H9 (cell line): ENCODE measurements around the gene DNAI2. TPM values are rescaled to one million over a fixed set of nuclear protein-coding genes. Genes with fewer than 3 reads are reported as not detected.
"Not testable (repeated sequence)": the region's sequence is repeated elsewhere in the genome, so short reads cannot be mapped to it uniquely, and the experiment has no call there.

Experiments used
- DNase-seq: peaks from one replicate; pipeline ENCODE4 v3.0.0-alpha.2; 2017
- H2AFZ ChIP-seq: one replicate; pipeline ENCODE4 v1.6.1; 2013; ENCODE audit warnings: mild to moderate bottlenecking, low read length, control low read depth, moderate library complexity
- H2AK5ac ChIP-seq: 2 replicates; pipeline ENCODE4 v1.6.1; 2013; ENCODE audit warnings: low read length, control low read depth, mixed read lengths; ENCODE audit not compliant: insufficient read length
- H2BK120ac ChIP-seq: one replicate; pipeline ENCODE4 v1.6.1; 2013; ENCODE audit warnings: low read depth, mild to moderate bottlenecking, low read length, control low read depth, inconsistent platforms; ENCODE audit not compliant: poor library complexity, severe bottlenecking
- H2BK12ac ChIP-seq: 2 replicates; pipeline ENCODE4 v1.6.1; 2013; ENCODE audit warnings: low read length, control low read depth, mixed read lengths, low read depth; ENCODE audit not compliant: insufficient read length
- H2BK15ac ChIP-seq: 2 replicates; pipeline ENCODE4 v1.6.1; 2013; ENCODE audit warnings: low read depth, low read length, control low read depth
- H2BK20ac ChIP-seq: one replicate; pipeline ENCODE4 v1.6.1; 2013; ENCODE audit warnings: low read depth, mild to moderate bottlenecking, low read length, control low read depth, inconsistent platforms; ENCODE audit not compliant: poor library complexity, severe bottlenecking
- H2BK5ac ChIP-seq: 2 replicates; pipeline ENCODE4 v1.6.1; 2013; ENCODE audit warnings: low read length, control low read depth, mixed read lengths; ENCODE audit not compliant: insufficient read length
- H3K14ac ChIP-seq: 2 replicates; pipeline ENCODE4 v1.6.1; 2013; ENCODE audit warnings: low read length, control low read depth; ENCODE audit not compliant: insufficient read depth
- H3K18ac ChIP-seq: 2 replicates; pipeline ENCODE4 v1.6.1; 2013; ENCODE audit warnings: low read depth, mild to moderate bottlenecking, mixed read lengths, low read length, control low read depth; ENCODE audit not compliant: insufficient read length
- H3K23ac ChIP-seq: 2 replicates; pipeline ENCODE4 v1.6.1; 2013; ENCODE audit warnings: low read length, control low read depth, mixed read lengths, low read depth; ENCODE audit not compliant: insufficient read length
- H3K23me2 ChIP-seq: 2 replicates; pipeline ENCODE4 v1.6.1; 2013; ENCODE audit warnings: low read depth, mild to moderate bottlenecking, mixed read lengths, low read length, control low read depth; ENCODE audit not compliant: insufficient read length, poor library complexity, severe bottlenecking
- H3K27ac ChIP-seq: 2 replicates; pipeline ENCODE4 v1.5.1; 2013; ENCODE audit warnings: low read length, control low read depth, mixed read lengths, low read depth; ENCODE audit not compliant: insufficient read length
- H3K27me3 ChIP-seq: 2 replicates; pipeline ENCODE4 v1.6.1; 2013; ENCODE audit warnings: low read length, control low read depth, inconsistent platforms; ENCODE audit not compliant: insufficient read depth
- H3K4ac ChIP-seq: 2 replicates; pipeline ENCODE4 v1.6.1; 2013; ENCODE audit warnings: low read depth, mild to moderate bottlenecking, control low read depth, inconsistent platforms, low read length, moderate library complexity
- H3K4me1 ChIP-seq: 2 replicates; pipeline ENCODE4 v1.6.1; 2013; ENCODE audit warnings: low read length, control low read depth, inconsistent platforms; ENCODE audit not compliant: insufficient read depth
- H3K4me2 ChIP-seq: 2 replicates; pipeline ENCODE4 v1.6.1; 2013; ENCODE audit warnings: low read length, control low read depth, mixed read lengths; ENCODE audit not compliant: insufficient read length, insufficient read depth
- H3K56ac ChIP-seq: 2 replicates; pipeline ENCODE4 v1.6.1; 2013; ENCODE audit warnings: low read depth, mild to moderate bottlenecking, mixed read lengths, low read length, control low read depth; ENCODE audit not compliant: insufficient read length
- H3K79me1 ChIP-seq: 2 replicates; pipeline ENCODE4 v1.6.1; 2013; ENCODE audit warnings: low read depth, mild to moderate bottlenecking, moderate library complexity, low read length, control low read depth, inconsistent platforms; ENCODE audit not compliant: insufficient read depth, poor library complexity, severe bottlenecking
- H3K79me2 ChIP-seq: 2 replicates; pipeline ENCODE4 v1.6.1; 2013; ENCODE audit warnings: low read length, control low read depth, inconsistent platforms; ENCODE audit not compliant: insufficient read depth
- H3K9ac ChIP-seq: 2 replicates; pipeline ENCODE4 v1.6.1; 2013; ENCODE audit warnings: low read length, control low read depth, mixed read lengths; ENCODE audit not compliant: insufficient read length; ENCODE audit errors: extremely low read depth
- H3K9me3 ChIP-seq: one replicate; pipeline ENCODE4 v1.6.1; 2013; ENCODE audit warnings: low read depth, low read length, inconsistent platforms; ENCODE audit not compliant: control insufficient read depth
- H3T11ph ChIP-seq: one replicate; pipeline ENCODE4 v1.6.1; 2013; ENCODE audit warnings: mild to moderate bottlenecking, low read length, control low read depth, inconsistent platforms
- H4K20me1 ChIP-seq: one replicate; pipeline ENCODE4 v1.6.1; 2013; ENCODE audit not compliant: control insufficient read depth, insufficient read length, insufficient read depth
- H4K5ac ChIP-seq: 2 replicates; pipeline ENCODE4 v1.6.1; 2013; ENCODE audit warnings: low read depth, mild to moderate bottlenecking, mixed read lengths, low read length, control low read depth; ENCODE audit not compliant: insufficient read length
- H4K8ac ChIP-seq: replicated peaks from 2 replicates; pipeline ENCODE4 v1.6.1; 2013; ENCODE audit warnings: low read length, control low read depth, mixed read lengths, low read depth; ENCODE audit not compliant: insufficient read length
- H4K91ac ChIP-seq: 2 replicates; pipeline ENCODE4 v1.6.1; 2013; ENCODE audit warnings: low read depth, mild to moderate bottlenecking, moderate library complexity, mixed read lengths, low read length, control low read depth; ENCODE audit not compliant: insufficient read length
- H3K27ac Mint-ChIP-seq, 3 experiments: 2 replicates in 2 of 3; 3 replicates in 1 of 3; pipeline ENCODE4 v1.8.0; 2020 to 2021; ENCODE audit warnings: mixed read lengths in 3 of 3, mild to moderate bottlenecking in 1 of 3, moderate library complexity in 1 of 3
- H3K27me3 Mint-ChIP-seq: 2 replicates; pipeline ENCODE4 v1.8.0; 2021; ENCODE audit warnings: low read depth, mild to moderate bottlenecking, moderate library complexity, mixed read lengths
- H3K36me3 Mint-ChIP-seq, 3 experiments: 2 replicates in 2 of 3; 3 replicates in 1 of 3; pipeline ENCODE4 v1.8.0; 2020 to 2021; ENCODE audit warnings: low read depth in 3 of 3, mixed read lengths in 3 of 3; ENCODE audit not compliant: insufficient read depth in 1 of 3
- H3K4me1 Mint-ChIP-seq, 2 experiments: 2 replicates each; pipeline ENCODE4 v1.8.0; 2020; ENCODE audit warnings: mixed read lengths in 2 of 2
- H3K4me3 Mint-ChIP-seq, 2 experiments: 2 replicates in 1 of 2; 3 replicates in 1 of 2; pipeline ENCODE4 v1.8.0; 2020 to 2021; ENCODE audit warnings: mild to moderate bottlenecking in 2 of 2, mixed read lengths in 2 of 2, moderate library complexity in 1 of 2
- H3K9me3 Mint-ChIP-seq, 2 experiments: 2 replicates in 1 of 2; 3 replicates in 1 of 2; pipeline ENCODE4 v1.8.0; 2020; ENCODE audit warnings: mild to moderate bottlenecking in 2 of 2, mixed read lengths in 2 of 2, moderate library complexity in 1 of 2
- WGBS: extraction: QIAGEN DNeasy Blood & Tissue Kit; methylation state at CpG from one replicate; pipeline ENCODE4 v1.1.7; 2013; ENCODE audit warnings: missing lambda C conversion rate, low lambda C conversion rate, mixed read lengths; ENCODE audit not compliant: insufficient read length; ENCODE audit errors: extremely low coverage; 5-methylcytosine and 5-hydroxymethylcytosine counted together
- total RNA-seq: library from RNA; stranded (reverse); gene quantifications from 2 replicates; pipeline ENCODE4 v1.2.1, GENCODE V29; 2021
- TF ChIP-seq, protein P1 (sequence below): fragments of 200-600 bp; sonication (generic); conservative IDR thresholded peaks from 3 replicates; pipeline ENCODE4 v1.8.0; 2021; ENCODE audit warnings: antibody characterized with exemption, mild to moderate bottlenecking

DNAI2 gene
- total RNA-seq, 1 experiment from 2014 or later = not detected

DNA sequence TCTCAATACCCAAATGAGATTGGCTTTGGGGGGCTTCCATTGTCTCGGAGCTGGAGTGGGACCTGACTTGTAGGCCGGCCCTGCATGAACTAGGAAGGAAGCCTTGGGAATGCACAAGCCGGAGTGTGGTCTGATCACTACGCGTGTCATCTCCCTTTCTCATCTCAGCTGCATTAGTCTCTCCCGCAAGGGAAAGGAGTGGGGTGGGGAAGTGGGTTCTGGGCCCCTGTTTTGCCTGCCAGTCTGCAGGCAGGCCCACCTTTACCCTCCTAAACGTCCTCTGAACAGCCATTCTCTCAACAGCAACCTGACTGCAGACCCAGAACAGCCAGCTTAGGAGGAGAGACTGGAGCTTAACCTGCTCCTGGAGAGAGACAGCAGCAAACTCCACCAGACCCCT lies 11.4 kb upstream of the DNAI2 start:
- TF ChIP-seq, protein P1, sequence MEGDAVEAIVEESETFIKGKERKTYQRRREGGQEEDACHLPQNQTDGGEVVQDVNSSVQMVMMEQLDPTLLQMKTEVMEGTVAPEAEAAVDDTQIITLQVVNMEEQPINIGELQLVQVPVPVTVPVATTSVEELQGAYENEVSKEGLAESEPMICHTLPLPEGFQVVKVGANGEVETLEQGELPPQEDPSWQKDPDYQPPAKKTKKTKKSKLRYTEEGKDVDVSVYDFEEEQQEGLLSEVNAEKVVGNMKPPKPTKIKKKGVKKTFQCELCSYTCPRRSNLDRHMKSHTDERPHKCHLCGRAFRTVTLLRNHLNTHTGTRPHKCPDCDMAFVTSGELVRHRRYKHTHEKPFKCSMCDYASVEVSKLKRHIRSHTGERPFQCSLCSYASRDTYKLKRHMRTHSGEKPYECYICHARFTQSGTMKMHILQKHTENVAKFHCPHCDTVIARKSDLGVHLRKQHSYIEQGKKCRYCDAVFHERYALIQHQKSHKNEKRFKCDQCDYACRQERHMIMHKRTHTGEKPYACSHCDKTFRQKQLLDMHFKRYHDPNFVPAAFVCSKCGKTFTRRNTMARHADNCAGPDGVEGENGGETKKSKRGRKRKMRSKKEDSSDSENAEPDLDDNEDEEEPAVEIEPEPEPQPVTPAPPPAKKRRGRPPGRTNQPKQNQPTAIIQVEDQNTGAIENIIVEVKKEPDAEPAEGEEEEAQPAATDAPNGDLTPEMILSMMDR = no peak
- Mint-ChIP-seq H3K36me3 (no peaks in the 10 kb centered on the region), H3K9me3 (no peaks in the 10 kb centered on the region), H3K4me3 (no peak overlapping the region), H3K4me1 (peaks cover 18 to 23% of the 10 kb centered on the region in 2 experiments), H3K27ac (no peak overlapping the region; a peak in 2 of 7 replicates), H3K27me3 (peaks cover 26% of the 10 kb centered on the region)
- no peak overlapping the region for H3K56ac ChIP-seq
- H3K18ac ChIP-seq = no peak overlapping the region
- no peak overlapping the region for H2BK12ac ChIP-seq
- peaks cover 4% of the 10 kb centered on the region; the same call in 1 of the 2 replicates for H3K4me1 ChIP-seq
- no peak overlapping the region for H2BK20ac ChIP-seq
- no peak overlapping the region for H2AFZ ChIP-seq
- H3K4ac ChIP-seq = no peak overlapping the region
- no peak overlapping the region for H3K23ac ChIP-seq
- H3K14ac ChIP-seq = no peak overlapping the region
- H3K27ac ChIP-seq = no peak overlapping the region
- no peak overlapping the region for H4K8ac ChIP-seq
- H2BK5ac ChIP-seq = no peak overlapping the region
- no peaks in the 10 kb centered on the region for H3K9me3 ChIP-seq
- no peak overlapping the region for H3K9ac ChIP-seq
- H3T11ph ChIP-seq = no peak overlapping the region
- no peak overlapping the region for H3K4me2 ChIP-seq
- peaks cover 3% of the 10 kb centered on the region for H3K23me2 ChIP-seq
- H3K79me1 ChIP-seq = no peaks in the 10 kb centered on the region
- H4K5ac ChIP-seq = no peak overlapping the region
- no peak for DNase-seq
- H3K79me2 ChIP-seq = no peaks in the 10 kb centered on the region
- H2BK120ac ChIP-seq = no peak overlapping the region
- WGBS = no CpG with 5 or more reads among the region's 7 CpGs
- no peaks in the 10 kb centered on the region for H4K20me1 ChIP-seq
- no peak overlapping the region for H2BK15ac ChIP-seq
- H3K27me3 ChIP-seq = no peaks in the 10 kb centered on the region
- H4K91ac ChIP-seq = no peak overlapping the region
- no peak overlapping the region for H2AK5ac ChIP-seq

DNA sequence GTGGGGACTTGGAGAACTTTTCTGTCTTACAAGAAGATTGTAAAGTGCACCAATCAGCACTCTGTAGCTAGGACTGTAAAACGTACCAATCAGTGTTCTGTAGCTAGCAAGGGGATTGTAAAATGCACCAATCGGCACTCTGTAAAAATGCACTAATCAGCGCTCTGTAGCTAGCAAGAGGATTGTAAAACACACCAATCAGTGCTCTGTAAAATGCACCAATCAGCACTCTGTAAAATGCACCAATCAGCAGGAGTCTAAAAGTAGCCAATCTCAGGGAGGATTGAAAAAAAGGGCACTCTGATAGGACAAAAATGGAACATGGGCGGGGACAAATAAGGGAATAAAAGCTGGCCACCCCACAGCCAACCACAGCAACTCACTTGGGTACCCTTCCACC lies 7.0 kb upstream of the DNAI2 start:
- H2BK5ac ChIP-seq, H3K79me1 ChIP-seq, H3K4ac ChIP-seq, H3K9me3 Mint-ChIP-seq, H3K36me3 Mint-ChIP-seq, H3K56ac ChIP-seq, H2BK12ac ChIP-seq, H3K27ac Mint-ChIP-seq, H2BK20ac ChIP-seq, H2BK15ac ChIP-seq, H2AFZ ChIP-seq, H2BK120ac ChIP-seq, H4K8ac ChIP-seq, H4K91ac ChIP-seq, H3K4me2 ChIP-seq, H3K18ac ChIP-seq, H3K27me3 ChIP-seq, H3K9me3 ChIP-seq, H3K9ac ChIP-seq, H3K27ac ChIP-seq, H4K20me1 ChIP-seq, H3K79me2 ChIP-seq, H3K23me2 ChIP-seq, H4K5ac ChIP-seq, H3K4me3 Mint-ChIP-seq, H3K4me1 ChIP-seq, H3K14ac ChIP-seq, H2AK5ac ChIP-seq, H3T11ph ChIP-seq, H3K23ac ChIP-seq, DNase-seq: not testable (repeated sequence)
- H3K27me3 Mint-ChIP-seq = peaks cover 27% of the 10 kb centered on the region
- WGBS = no CpG with 5 or more reads among the region's 4 CpGs
- peaks cover 3 to 23% of the 10 kb centered on the region in 2 experiments for H3K4me1 Mint-ChIP-seq
